Umbilical cord (tissue), 2 donors: Measurements from ENCODE around the gene GNG12. TPM values are rescaled to one million over a fixed set of nuclear protein-coding genes. Genes with fewer than 3 reads are reported as not detected.

Experiments used
- DNase-seq: peaks from one replicate; pipeline ENCODE4 v3.0.0-alpha.2; 2015; ENCODE audit warnings: low spot score
- total RNA-seq: library from RNA; depleted of rRNA; stranded (reverse); fragments of >200 nt; gene quantifications from one replicate; pipeline ENCODE4 v1.2.3, GENCODE V29; 2014; ENCODE audit warnings: low replicate concordance; ENCODE audit not compliant: insufficient read depth

The GNG12 gene
- total RNA-seq, 1 donor from 2014 or later = 153 TPM

DNA sequence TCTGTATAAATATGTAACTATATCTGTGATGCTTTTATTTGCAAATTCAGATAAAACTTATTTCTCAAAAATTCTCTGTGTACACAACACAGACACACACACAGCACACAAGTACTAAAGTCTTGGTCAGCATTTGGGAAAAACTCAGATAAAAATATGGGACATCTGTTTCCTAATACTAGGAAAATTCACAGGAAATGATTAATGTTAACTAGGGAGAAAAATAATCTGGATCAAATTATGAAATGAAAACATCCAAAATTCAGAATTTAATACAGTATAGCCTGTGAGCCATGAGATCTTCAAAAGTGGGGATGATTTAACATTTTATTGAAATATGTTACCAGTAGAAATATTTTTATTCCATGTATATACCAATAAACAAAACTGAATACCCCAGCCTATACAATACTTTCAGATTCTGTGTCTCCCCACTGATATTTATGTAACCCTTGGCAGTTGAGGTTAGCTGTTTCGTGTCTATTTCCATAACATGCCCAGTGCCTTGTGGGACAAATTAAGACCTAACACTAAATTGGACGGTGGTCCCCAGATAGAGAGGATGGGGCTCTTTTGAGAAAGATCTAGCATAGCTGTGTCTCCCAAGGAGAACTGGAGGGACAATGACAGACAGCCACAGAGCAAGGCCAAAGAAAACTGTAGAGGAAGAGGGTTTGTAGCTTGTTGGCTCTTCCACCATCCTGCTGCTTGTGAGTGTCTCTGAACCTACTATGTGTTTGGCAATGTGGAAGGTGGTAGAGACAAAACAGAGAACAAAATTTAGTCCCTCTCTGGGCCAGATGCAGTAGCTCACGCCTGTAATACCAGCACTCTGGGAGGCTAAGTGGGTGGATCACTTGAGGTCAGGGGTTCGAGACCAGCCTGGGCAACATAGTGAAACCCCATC lies 47.2 kb downstream of the GNG12 start:
- no peak for DNase-seq

DNA sequence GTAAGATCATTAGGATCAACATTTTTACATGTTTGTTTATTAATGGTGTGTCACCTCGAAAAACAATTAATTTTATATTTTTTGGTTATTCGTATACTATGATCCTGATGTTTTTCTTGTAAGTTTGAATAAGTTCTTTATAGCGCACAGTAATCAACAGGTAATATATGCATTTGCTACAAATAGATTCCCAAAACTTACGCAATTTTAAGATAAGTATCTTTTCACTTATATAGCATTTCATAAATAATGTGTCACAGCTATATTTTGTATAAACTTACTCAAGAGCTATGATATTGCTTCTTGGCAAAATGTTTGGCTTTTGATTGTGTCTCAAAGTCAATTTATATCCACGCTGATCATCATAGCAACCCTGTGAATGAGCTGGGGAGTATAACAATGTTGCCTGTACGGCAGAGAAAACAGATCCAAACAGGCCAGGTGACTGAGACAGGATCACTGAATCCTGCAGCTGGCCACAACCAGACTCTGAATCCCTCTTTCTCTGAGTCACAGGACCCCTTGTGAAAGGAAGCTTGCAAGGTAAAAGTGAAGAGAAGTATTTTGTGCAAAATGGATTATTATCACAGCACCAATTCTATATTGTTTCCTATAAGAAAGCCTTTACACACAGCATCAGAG lies 48.6 kb downstream of the GNG12 start:
- no peak for DNase-seq

DNA sequence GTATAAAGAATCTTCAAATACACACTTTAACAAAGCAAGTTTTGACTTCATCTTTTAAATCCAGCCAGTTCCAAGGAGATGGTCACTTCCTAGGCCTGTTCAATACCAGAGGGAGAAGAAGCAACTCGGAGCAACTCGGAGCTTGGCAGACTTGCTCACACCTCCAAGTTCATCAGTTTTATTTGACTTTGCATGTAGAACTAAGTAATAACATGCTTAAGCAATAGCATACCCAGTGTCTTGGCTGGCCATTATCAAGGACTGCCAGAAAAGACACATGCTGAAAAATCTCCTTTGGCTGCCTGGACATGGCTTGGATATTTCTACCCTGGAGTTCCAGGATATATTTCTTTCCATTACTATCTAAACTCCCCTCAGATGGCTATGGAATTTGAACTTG lies 52.6 kb downstream of the GNG12 start:
- no peak for DNase-seq

DNA sequence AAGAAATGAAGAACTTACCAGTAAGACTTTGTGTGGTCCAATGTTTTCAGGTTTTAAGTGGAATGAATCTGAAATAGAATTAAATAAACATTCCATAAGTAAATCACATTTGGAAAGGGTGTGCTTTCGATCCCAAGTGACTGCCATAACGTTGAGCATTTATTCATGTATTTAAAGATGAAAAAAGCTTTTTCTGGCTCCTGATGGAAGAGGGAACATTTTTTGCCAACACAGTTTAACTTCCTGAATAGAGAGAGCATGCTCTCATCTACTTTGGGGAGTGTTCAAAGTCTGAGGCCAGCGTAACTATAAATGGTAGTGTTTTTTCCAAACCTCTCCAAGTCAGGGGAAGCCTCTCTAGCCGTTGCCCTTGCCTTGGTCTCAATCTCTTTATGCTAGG lies 55.8 kb downstream of the GNG12 start:
- DNase-seq = no peak

DNA sequence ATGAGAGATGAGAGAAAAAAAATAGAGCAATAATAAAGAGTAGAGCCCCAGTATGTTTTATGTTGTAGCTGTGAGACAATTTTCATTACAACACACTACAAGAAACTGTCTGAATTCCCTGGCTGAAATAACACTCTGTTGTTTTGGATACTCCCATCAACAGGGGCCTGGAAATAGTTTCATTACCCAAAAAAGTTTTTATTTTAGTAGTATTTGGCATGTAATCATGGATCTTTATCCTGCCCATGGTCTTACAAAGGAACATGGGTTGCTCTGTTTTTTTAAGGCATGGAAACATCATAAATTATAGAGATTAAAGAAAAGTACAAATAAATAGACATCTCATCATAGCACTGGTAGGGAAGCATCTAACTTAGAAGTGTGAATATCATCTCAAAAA lies 56.3 kb downstream of the GNG12 start:
- no peak for DNase-seq

DNA sequence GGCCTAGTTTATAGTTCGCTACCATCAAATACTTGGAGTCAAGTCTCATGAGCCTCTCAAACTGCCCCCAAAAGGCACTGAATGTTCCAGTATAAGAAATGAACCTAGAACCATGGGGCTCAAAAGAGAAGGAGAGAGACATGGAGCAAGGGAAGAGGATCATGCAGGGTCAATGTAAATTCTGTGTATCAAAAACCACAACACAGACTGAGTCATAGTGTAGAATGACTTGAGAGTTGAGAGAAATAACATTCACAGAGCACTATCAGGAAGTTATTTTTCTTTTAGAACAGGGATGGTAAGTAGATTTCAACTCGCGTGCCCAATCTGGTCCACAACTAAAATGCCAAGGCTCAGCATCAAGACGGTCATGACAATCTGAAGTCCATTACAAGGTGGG lies 59.8 kb downstream of the GNG12 start:
- DNase-seq = no peak

DNA sequence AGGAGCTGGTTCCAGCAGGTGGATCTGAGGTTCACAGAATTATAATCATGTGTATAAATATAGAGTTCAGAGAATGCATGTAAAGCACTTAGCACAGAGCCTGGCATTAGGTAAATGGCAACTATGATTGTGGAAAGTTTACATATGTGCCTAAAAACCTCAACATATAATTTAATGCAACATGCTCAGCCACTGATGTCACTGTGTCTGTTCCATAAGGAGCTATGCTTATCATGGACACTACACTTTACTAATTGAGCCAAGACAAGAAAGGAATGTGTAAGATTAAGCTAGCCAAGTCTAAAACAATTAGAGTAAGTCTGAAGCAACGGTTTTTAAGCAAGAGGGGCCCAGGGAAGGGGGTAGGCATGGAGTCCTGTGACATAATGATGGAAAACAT lies 61.5 kb downstream of the GNG12 start:
- no peak for DNase-seq

DNA sequence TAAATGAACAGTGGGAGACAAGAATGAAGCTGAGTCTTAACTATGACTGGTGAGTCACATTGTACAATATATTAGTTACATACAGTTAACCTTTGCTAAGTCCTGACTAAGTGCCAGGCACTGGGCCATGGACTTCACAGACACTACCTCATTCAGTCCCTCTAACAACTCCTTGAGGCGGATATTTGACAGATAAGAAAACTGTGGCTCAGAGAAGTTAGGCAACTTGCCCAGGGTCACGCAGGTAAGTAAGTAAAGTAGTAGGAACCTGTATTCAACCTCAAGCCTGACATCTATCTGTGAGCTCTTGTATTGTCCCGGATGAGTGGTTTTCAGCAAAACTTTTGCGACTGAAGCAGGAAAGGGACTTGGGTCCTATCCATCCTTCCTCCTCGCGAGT lies 62.1 kb downstream of the GNG12 start:
- no peak for DNase-seq

DNA sequence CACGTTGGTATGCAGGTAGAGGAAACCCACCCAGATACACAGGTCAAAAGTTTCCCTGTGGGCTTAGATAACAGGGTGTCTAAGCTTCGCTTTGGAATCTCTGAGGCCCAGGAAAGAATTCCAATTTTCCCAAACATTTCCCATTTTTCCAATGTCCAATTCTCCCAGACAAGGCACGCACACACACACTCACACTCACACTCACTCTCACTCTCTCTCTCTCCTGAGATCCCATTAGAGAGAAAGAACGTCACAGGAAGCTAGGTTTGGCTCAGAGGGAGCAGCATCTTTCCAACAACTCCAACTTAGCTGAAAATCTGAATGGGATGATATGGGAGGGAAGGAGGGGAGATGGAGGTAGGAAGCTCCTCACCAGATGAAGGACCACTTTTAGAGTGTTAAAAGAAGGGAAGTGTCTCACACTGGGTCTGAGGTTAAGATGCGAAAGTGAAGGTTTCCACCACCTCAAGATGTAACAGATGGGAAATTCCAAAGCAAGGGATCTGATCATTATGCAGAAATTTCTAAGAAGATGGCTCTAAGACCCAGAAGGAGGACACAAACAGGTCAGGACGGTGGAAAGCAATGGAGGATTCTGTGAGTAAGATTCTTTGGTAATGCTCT lies 63.5 kb downstream of the GNG12 start:
- DNase-seq = no peak

DNA sequence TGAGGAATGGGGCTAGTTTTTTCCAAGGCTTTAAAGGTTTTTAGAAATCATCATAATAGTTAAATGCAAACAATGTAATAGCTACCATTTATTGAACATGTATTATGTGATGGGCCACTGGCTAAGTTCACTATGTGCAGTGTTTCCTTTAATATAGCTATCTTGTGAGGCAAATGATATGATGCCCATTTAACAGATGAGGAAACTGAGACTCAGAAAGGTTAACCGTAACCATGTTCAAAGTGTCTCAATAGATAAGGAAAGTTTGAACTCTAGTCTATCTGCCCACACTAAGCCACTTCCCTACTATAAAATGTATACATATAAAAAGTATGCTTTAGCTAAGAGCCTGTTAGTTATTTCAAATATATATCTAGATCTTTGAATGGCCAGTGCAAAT lies 64.8 kb downstream of the GNG12 start:
- no peak for DNase-seq

DNA sequence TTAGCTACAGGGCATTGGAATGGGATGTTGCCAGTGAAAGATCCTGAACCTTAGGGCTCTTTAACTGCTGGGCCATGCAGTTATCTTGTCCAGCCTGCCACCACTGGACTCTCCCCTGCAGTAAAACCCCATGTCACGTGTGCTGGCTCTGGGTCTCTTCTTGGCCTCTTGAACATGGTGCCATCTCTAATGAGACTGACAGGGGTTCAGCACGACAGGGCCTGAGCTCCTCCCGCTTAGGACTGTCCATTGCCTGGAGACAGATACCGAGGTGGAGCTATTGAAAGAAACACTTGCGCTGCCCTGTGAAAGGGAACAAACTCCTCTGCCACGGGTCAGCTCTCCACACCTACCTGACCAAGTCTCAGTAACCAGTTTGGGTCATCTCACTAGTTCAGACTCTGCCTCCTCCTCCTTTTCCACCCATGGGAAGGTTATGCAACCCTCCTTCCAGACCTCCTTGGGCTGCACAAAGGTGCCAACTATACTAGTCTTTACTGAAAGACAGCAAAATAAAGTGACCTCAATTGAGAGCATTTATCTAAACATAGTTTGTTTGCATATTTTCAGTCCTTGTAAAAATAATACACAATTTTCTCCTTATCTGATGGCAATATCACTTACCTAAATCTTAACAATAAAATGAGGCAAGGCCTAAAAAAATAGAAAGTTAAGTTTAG lies 66.0 kb downstream of the GNG12 start:
- no peak for DNase-seq

DNA sequence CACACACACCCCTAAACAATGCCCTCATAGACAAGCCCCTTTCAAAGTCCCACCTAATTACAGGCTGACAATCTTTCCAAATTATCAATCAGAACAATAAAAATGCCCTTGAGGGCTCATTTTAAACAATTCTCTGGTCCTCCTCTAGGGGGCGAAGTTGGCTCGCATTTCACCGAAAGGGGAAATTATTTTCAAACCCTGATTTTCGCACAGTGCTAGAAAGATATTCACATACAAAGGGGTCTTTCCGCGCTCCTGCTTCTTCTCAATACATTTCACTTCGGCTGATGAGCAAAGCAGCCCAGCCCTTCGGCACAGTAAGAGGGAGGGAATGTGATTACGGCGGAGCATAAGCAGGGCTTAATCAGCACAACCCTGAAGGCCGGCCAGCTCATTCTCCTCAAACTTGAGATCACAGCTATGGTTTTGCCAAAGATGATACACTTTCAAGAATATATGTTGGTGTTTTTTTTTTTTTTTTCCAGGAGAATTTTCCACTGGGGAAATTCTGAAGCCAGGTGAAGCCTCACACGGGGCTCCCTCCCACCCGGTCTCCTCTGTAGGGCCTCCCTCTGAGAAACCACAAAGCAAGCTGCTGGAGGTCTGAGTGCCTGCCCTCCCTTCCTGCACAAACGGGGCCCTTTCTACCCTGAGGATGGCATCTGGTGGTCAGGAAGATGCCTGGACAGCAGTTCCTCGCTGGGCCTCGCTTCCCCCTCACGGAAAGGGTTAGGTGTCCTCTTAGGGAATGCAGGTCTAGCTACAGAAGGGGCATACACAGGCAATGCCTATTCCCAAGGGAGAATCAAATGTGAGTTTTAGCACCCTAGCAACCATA lies 66.9 kb downstream of the GNG12 start:
- DNase-seq = peak; percentile 89

DNA sequence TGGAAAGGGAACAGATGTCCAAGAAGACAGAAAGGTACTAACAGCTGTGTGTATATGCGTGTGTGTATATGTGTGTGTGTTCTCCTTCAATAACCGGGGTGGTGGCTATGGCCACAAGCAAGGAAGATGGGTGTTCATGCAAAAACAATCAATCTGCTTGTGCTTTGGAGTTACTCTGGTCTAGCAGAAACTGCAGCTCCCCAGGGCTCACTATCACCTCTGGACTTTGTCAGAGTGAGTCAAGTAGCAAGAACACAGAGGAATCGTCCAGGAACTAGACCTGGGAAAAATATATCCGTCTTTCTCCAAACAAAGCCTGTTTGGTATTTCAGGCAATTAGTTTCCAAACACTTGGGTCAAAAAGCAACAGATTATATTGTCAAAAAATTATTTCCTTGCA lies 68.6 kb downstream of the GNG12 start:
- no peak for DNase-seq

DNA sequence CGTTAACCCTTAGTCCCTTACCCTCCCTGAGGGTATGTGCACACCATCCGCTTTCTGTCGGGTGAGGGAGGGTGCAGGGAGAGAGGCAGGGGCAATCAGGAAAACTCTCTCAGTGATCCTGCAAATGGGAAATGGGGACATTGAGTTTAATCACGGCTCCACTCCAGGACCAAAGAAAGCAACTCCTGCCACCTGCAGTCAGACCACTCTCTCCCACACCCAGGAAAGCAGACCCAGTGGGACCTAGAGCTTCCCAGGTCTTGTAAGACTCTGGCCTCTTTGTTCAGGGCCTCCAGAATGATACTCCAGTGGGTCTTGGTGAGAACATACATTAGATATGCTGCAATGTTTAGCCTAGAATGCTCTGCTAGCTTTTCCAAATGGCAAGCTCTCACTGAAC lies 71.5 kb downstream of the GNG12 start:
- DNase-seq = no peak

DNA sequence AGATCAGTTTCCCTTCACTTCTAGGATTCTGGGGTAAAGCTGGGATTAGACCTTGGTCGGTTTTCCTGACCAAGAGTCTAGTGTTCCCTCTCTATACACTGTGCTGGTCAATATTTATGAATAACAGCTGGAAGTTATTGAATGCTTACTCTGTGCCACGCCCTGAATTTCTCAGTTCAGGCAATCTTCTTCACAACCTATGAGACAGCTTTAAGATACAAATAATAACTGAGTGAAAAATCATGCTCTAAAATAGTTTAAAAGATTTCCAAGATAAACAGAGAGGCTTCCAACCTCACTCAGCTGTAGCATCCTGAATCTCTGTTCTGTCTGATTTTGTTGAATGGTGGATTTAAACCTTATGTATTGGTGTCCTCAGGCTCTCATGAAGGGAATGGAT lies 72.2 kb downstream of the GNG12 start:
- no peak for DNase-seq

DNA sequence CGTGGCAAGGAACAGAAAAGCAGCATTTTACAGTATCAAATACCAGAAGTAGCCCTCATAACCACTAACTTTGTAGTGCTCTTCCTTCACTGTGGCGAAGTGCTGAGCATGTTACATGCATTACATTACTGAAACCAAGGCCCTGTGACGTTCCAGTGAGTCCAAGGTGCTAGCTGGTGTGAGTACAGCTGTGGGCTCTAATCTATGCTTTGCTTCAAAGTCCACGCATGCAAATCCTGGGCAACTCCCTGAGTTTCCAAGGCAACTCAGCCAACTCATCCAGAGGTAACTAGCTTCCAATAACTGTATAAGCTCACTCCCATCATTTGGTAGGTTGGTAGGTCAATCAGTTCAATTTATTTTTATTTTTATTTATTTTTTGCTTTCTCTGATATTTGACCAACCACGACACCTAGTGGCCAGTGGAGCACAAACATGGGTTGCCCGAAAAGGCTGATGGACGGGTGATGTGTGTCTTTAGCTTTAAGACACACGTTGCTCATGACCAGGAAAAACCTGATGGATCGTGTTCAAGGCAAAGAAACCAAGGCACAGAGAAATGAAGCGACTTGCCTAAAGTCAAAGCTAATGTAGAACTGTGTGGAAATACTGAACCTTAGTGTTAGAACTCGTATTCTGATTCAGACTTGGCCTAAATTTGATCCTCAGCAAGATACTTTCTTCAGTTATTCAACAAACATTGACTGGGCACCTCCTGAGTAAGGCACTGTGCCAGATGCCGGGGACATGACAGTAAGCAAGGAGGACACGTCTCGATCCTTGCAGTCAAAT lies 73.0 kb downstream of the GNG12 start:
- DNase-seq = peak; percentile 71

DNA sequence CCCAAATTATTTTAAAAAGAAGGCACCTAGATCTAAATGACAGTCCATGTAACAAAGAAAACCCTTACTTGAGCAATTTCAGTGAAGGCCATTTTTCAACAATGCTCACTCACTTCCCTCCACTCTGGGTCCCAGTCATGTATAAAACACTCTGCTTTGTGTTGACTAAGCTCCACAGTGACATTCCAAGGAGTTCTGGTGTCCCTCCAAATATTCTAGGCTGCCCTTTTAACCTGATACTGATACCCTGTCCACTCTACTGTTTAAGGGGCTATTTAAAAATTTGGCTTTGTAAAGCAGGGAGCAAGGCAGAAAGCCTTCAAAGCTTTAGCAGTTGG lies 73.6 kb downstream of the GNG12 start:
- no peak for DNase-seq

DNA sequence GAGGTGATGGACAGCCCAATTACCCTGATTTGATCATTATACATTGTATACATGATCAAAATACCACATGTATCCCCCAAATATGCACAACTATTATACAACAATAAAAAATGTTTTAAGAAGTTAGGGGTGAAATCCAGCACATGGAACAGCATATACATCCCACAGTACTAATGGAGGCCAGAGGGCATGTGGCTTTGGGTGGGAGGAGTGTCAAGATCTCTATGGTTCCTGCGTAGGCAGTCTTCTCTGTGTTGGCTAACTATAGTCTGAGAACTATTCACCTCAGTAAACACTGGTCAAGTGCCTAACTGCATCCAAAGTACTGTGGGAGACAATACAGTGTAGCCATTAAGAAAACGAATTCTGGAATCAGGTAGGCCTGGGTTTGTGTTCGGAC lies 74.2 kb downstream of the GNG12 start:
- DNase-seq = no peak

DNA sequence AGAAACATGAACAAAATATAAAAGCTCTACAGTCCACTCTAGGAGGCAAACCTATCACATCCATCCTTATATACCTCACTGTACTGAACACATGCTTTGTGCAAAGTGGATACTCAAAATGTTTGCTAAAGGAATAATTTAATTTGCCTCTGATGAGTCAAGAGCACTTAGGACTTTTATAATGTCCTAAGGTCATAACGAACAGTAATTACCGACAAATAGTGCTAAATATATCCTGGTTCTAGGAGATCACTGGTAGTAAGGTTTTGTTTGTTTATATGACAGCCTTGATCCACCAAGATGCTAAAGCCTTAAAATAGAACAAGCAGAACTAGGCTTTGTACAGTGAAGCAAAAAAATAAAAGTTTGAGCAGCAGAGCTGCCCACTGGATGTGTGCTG lies 77.6 kb downstream of the GNG12 start:
- no peak for DNase-seq

DNA sequence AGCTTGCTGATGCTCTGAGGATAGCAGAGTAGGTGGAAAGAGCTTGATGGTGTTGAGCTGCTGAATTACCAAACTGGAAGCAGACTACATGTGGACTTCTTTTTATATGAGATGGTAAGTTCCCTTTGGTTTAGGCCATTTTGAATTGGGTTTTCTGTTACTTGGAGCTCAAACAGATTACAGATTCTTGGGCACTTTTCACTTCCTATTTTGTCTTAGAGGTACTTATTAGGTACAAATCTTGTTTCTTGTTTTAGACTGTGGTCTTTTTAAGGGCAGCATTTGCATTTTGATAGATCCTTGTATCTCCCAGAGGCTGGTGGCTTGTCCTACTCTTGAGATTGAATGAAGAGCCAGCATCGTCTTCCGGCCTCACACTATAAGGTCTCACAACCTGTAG lies 78.1 kb downstream of the GNG12 start:
- no peak for DNase-seq

DNA sequence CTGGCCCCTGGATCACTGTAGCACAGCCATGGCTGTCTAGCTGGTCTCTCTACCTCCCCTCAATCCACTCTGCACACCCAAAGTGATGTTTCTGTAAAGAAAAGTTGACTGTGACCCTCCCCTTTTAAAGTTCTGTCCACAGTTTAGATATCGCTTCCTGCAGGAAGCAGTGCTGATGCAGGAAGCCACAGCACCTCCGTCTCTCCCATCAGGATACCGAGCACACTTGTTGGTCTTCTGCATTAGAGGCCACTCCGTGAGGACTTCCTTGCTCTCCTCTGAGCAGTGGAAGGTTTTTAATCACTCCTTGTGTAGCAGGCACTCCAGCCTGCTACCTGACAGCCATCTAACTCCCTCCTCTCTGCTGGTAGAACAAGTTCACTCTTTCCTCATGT lies 78.7 kb downstream of the GNG12 start:
- DNase-seq = no peak
